GM23338 (cell line): ENCODE measurements around the gene SPINDOC. TPM values are rescaled to one million over a fixed set of nuclear protein-coding genes. Genes with fewer than 3 reads are reported as not detected.

Source experiments
- ATAC-seq: fragments of 200-7000 bp; cut with Tn5 transposase; 3 replicates; pipeline ENCODE4 v1.9.1; 2020
- DNase-seq: peaks from one replicate; pipeline ENCODE4 v3.0.0-alpha.2; 2015; ENCODE audit warnings: low spot score
- H2AFZ ChIP-seq: fragments of 200-600 bp; sonication (generic); 2 replicates; pipeline ENCODE4 v1.8.0; 2016; ENCODE audit warnings: antibody characterized with exemption, mild to moderate bottlenecking, moderate library complexity
- H3F3A ChIP-seq: fragments of 200-600 bp; sonication (generic); replicated peaks from 2 replicates; pipeline ENCODE4 v1.8.0; 2017; ENCODE audit warnings: antibody characterized with exemption, mixed run types, low read depth
- H3K27ac ChIP-seq: fragments of 200-600 bp; sonication (generic); 2 replicates; pipeline ENCODE4 v1.6.1; 2016; ENCODE audit warnings: low read depth
- H3K27me3 ChIP-seq: fragments of 200-600 bp; sonication (generic); 2 replicates; pipeline ENCODE4 v1.8.0; 2016; ENCODE audit warnings: mild to moderate bottlenecking, mixed run types, moderate library complexity; ENCODE audit not compliant: insufficient read depth
- H3K36me3 ChIP-seq: fragments of 200-600 bp; sonication (generic); 2 replicates; pipeline ENCODE4 v1.8.0; 2016; ENCODE audit warnings: mild to moderate bottlenecking; ENCODE audit not compliant: insufficient read depth
- H3K4me1 ChIP-seq: fragments of 200-600 bp; sonication (generic); 2 replicates; pipeline ENCODE4 v1.8.0; 2016; ENCODE audit warnings: mild to moderate bottlenecking, moderate library complexity; ENCODE audit not compliant: insufficient read depth
- H3K4me2 ChIP-seq: fragments of 200-600 bp; sonication (generic); 2 replicates; pipeline ENCODE4 v1.7.1; 2017; ENCODE audit warnings: mixed run types
- H3K4me3 ChIP-seq: fragments of 200-600 bp; sonication (generic); 2 replicates; pipeline ENCODE4 v1.6.1; 2016; ENCODE audit warnings: mixed run types
- H3K79me2 ChIP-seq: fragments of 200-600 bp; sonication (generic); replicated peaks from 2 replicates; pipeline ENCODE4 v1.8.0; 2017; ENCODE audit warnings: mild to moderate bottlenecking; ENCODE audit not compliant: insufficient read depth
- H3K9me2 ChIP-seq: fragments of 200-600 bp; sonication (generic); 2 replicates; pipeline ENCODE4 v1.8.0; 2017; ENCODE audit not compliant: insufficient read depth
- H4K20me1 ChIP-seq: fragments of 200-600 bp; sonication (generic); replicated peaks from 2 replicates; pipeline ENCODE4 v1.8.0; 2017; ENCODE audit warnings: mild to moderate bottlenecking; ENCODE audit not compliant: insufficient read depth
- H3K27ac Mint-ChIP-seq: 2 replicates; pipeline ENCODE4 v1.8.0; 2020; ENCODE audit warnings: inconsistent platforms, mild to moderate bottlenecking, moderate library complexity, mixed read lengths
- H3K27me3 Mint-ChIP-seq: 3 replicates; pipeline ENCODE4 v1.8.0; 2022; ENCODE audit warnings: low read depth, mild to moderate bottlenecking, moderate library complexity, mixed read lengths, inconsistent platforms; ENCODE audit not compliant: insufficient read depth, poor library complexity
- H3K36me3 Mint-ChIP-seq: 3 replicates; pipeline ENCODE4 v1.8.0; 2021; ENCODE audit warnings: low read depth, mild to moderate bottlenecking, inconsistent platforms, moderate library complexity, mixed read lengths
- H3K4me1 Mint-ChIP-seq: 3 replicates; pipeline ENCODE4 v1.8.0; 2020; ENCODE audit warnings: mild to moderate bottlenecking, inconsistent platforms, mixed read lengths
- H3K4me3 Mint-ChIP-seq: 3 replicates; pipeline ENCODE4 v1.8.0; 2021; ENCODE audit warnings: moderate library complexity, mild to moderate bottlenecking, inconsistent platforms, mixed read lengths
- H3K9me3 Mint-ChIP-seq: 3 replicates; pipeline ENCODE4 v1.8.0; 2020; ENCODE audit warnings: moderate library complexity, mild to moderate bottlenecking, inconsistent platforms, mixed read lengths
- CREB1 ChIP-seq: fragments of 250-450 bp; sonication (Bioruptor Pico); IDR thresholded peaks from 2 replicates; pipeline ENCODE4 v1.5.0; 2020; ENCODE audit warnings: low read depth, mild to moderate bottlenecking, moderate library complexity
- EZH2 ChIP-seq: fragments of 200-600 bp; sonication (generic); IDR thresholded peaks from one replicate; pipeline ENCODE4 v1.8.0; 2017; ENCODE audit warnings: antibody characterized with exemption, mild to moderate bottlenecking, low read depth; ENCODE audit not compliant: unreplicated experiment
- EZH2phosphoT487 ChIP-seq: fragments of 200-600 bp; sonication (generic); IDR thresholded peaks from one replicate; pipeline ENCODE4 v1.8.1; 2018; ENCODE audit warnings: antibody characterized with exemption; ENCODE audit not compliant: unreplicated experiment
- JUNB ChIP-seq: IDR thresholded peaks from one replicate; pipeline ENCODE4 v1.6.1; 2016; ENCODE audit warnings: antibody characterized with exemption; ENCODE audit not compliant: unreplicated experiment
- NANOG ChIP-seq: IDR thresholded peaks from 2 replicates; pipeline ENCODE4 v1.6.1; 2016; ENCODE audit warnings: antibody characterized with exemption, borderline replicate concordance
- POLR2AphosphoS5 ChIP-seq: IDR thresholded peaks from 2 replicates; pipeline ENCODE4 v1.6.1; 2016; ENCODE audit warnings: antibody characterized with exemption, low read depth
- STAT1 ChIP-seq: IDR thresholded peaks from one replicate; pipeline ENCODE4 v1.6.1; 2016; ENCODE audit warnings: antibody characterized with exemption; ENCODE audit not compliant: unreplicated experiment
- ZNF114 ChIP-seq: fragments of 250-450 bp; sonication (Bioruptor Pico); IDR thresholded peaks from 2 replicates; pipeline ENCODE4 v1.5.0; 2020; ENCODE audit warnings: mild to moderate bottlenecking, moderate library complexity
- ZNF331 ChIP-seq: fragments of 250-450 bp; sonication (Bioruptor Pico); IDR thresholded peaks from 2 replicates; pipeline ENCODE4 v1.5.0; 2020; ENCODE audit warnings: low read depth, mild to moderate bottlenecking, moderate library complexity
- polyA plus RNA-seq: library from polyadenylated mRNA; unstranded; fragments of >200 nt; fragmentation: Nextera tagmentation; extraction: Ambion mirVana; gene quantifications from 2 replicates; pipeline ENCODE4 v1.2.1, GENCODE V29; 2016
- total RNA-seq: library from RNA; depleted of rRNA; stranded (reverse); fragments of >200 nt; shearing (Covaris generic); gene quantifications from 2 replicates; pipeline ENCODE4 v1.2.3, GENCODE V29; 2014
- TF ChIP-seq, protein P1 (sequence below): IDR thresholded peaks from 2 replicates; pipeline ENCODE4 v1.6.1; 2016; ENCODE audit warnings: antibody characterized with exemption
- TF ChIP-seq, protein P2 (sequence below), 2 experiments: fragments of 200-600 bp in 1 of 2; sonication (generic) in 1 of 2; conservative IDR thresholded peaks; 2 replicates each; pipeline versions ENCODE4 v1.5.1 to v1.6.1; 2016 to 2017; ENCODE audit warnings: antibody characterized with exemption in 2 of 2, low read depth in 2 of 2, mild to moderate bottlenecking in 2 of 2, moderate library complexity in 1 of 2
- TF ChIP-seq, protein P3 (sequence below): IDR thresholded peaks from one replicate; pipeline ENCODE4 v1.6.1; 2018; ENCODE audit warnings: antibody characterized with exemption; ENCODE audit not compliant: unreplicated experiment
- TF ChIP-seq, protein P4 (sequence below): fragments of 250-450 bp; sonication (Bioruptor Pico); IDR thresholded peaks from 2 replicates; pipeline ENCODE4 v1.5.0; 2020; ENCODE audit warnings: mild to moderate bottlenecking, moderate library complexity

Gene SPINDOC
- total and polyA plus RNA-seq, 2 experiments from 2014 or later, result 9.4 to 84.7 TPM

DNA sequence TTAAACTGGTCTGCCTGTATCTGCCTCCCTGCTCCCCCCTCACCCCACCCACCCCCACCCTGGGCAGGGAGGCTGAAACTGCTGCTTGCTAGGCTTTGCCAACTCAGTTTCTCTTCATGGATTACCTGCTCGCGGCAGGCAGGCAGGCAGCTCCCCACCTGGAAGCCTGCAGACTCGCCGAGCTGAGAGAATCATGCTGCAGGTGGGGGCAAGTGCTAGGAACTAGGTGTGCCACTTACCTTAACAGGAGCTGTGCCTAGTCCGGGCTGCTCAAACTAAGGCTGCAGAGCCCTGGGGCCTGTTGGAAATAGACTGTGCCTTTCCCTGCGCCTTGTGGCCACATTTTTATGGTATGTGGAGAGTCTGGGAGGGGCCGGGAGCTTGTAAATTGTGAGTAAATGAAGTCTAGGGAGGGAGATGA, 55.9 kb downstream of the SPINDOC start:
- Mint-ChIP-seq H3K27me3 (no peaks in the 10 kb centered on the region), H3K4me3 (no peak overlapping the region), H3K27ac (peak overlapping the region; percentile 57; the same call in 1 of the 2 replicates), H3K36me3 (no peaks in the 10 kb centered on the region; the same call in 2 of the 3 replicates), H3K4me1 (peaks cover 67% of the 10 kb centered on the region), H3K9me3 (no peaks in the 10 kb centered on the region)
- Histone ChIP-seq H3K27ac (no peak overlapping the region), H3K9me2 (no peaks in the 10 kb centered on the region), H3K79me2 (peaks cover 91% of the 10 kb centered on the region), H3K36me3 (peaks cover under 1% of the 10 kb centered on the region; the same call in 1 of the 2 replicates), H3K4me2 (no peak overlapping the region), H4K20me1 (peaks cover 48% of the 10 kb centered on the region), H3F3A (peaks cover 9% of the 10 kb centered on the region; the same call in 1 of the 2 replicates), H3K4me1 (peaks cover 33% of the 10 kb centered on the region), H2AFZ (no peak overlapping the region), H3K4me3 (no peak overlapping the region), H3K27me3 (no peaks in the 10 kb centered on the region)
- no peak for DNase-seq
- TF ChIP-seq POLR2AphosphoS5, result no peak
- TF ChIP-seq, protein P1, sequence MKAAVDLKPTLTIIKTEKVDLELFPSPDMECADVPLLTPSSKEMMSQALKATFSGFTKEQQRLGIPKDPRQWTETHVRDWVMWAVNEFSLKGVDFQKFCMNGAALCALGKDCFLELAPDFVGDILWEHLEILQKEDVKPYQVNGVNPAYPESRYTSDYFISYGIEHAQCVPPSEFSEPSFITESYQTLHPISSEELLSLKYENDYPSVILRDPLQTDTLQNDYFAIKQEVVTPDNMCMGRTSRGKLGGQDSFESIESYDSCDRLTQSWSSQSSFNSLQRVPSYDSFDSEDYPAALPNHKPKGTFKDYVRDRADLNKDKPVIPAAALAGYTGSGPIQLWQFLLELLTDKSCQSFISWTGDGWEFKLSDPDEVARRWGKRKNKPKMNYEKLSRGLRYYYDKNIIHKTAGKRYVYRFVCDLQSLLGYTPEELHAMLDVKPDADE, result no peak
- no peak for TF ChIP-seq CREB1 (CRISPR knock-in tag)
- TF ChIP-seq, protein P2, sequence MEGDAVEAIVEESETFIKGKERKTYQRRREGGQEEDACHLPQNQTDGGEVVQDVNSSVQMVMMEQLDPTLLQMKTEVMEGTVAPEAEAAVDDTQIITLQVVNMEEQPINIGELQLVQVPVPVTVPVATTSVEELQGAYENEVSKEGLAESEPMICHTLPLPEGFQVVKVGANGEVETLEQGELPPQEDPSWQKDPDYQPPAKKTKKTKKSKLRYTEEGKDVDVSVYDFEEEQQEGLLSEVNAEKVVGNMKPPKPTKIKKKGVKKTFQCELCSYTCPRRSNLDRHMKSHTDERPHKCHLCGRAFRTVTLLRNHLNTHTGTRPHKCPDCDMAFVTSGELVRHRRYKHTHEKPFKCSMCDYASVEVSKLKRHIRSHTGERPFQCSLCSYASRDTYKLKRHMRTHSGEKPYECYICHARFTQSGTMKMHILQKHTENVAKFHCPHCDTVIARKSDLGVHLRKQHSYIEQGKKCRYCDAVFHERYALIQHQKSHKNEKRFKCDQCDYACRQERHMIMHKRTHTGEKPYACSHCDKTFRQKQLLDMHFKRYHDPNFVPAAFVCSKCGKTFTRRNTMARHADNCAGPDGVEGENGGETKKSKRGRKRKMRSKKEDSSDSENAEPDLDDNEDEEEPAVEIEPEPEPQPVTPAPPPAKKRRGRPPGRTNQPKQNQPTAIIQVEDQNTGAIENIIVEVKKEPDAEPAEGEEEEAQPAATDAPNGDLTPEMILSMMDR (conservative IDR thresholded peaks at IDR 0.05; ENCODE audit: low read depth in 2 of 2), result no peak
- TF ChIP-seq, protein P3, sequence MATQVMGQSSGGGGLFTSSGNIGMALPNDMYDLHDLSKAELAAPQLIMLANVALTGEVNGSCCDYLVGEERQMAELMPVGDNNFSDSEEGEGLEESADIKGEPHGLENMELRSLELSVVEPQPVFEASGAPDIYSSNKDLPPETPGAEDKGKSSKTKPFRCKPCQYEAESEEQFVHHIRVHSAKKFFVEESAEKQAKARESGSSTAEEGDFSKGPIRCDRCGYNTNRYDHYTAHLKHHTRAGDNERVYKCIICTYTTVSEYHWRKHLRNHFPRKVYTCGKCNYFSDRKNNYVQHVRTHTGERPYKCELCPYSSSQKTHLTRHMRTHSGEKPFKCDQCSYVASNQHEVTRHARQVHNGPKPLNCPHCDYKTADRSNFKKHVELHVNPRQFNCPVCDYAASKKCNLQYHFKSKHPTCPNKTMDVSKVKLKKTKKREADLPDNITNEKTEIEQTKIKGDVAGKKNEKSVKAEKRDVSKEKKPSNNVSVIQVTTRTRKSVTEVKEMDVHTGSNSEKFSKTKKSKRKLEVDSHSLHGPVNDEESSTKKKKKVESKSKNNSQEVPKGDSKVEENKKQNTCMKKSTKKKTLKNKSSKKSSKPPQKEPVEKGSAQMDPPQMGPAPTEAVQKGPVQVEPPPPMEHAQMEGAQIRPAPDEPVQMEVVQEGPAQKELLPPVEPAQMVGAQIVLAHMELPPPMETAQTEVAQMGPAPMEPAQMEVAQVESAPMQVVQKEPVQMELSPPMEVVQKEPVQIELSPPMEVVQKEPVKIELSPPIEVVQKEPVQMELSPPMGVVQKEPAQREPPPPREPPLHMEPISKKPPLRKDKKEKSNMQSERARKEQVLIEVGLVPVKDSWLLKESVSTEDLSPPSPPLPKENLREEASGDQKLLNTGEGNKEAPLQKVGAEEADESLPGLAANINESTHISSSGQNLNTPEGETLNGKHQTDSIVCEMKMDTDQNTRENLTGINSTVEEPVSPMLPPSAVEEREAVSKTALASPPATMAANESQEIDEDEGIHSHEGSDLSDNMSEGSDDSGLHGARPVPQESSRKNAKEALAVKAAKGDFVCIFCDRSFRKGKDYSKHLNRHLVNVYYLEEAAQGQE, result no peak
- TF ChIP-seq JUNB, result no peak
- no peak for TF ChIP-seq EZH2
- TF ChIP-seq ZNF331 (CRISPR knock-in tag), result no peak
- no peak for TF ChIP-seq ZNF114 (CRISPR knock-in tag)
- TF ChIP-seq, protein P4, sequence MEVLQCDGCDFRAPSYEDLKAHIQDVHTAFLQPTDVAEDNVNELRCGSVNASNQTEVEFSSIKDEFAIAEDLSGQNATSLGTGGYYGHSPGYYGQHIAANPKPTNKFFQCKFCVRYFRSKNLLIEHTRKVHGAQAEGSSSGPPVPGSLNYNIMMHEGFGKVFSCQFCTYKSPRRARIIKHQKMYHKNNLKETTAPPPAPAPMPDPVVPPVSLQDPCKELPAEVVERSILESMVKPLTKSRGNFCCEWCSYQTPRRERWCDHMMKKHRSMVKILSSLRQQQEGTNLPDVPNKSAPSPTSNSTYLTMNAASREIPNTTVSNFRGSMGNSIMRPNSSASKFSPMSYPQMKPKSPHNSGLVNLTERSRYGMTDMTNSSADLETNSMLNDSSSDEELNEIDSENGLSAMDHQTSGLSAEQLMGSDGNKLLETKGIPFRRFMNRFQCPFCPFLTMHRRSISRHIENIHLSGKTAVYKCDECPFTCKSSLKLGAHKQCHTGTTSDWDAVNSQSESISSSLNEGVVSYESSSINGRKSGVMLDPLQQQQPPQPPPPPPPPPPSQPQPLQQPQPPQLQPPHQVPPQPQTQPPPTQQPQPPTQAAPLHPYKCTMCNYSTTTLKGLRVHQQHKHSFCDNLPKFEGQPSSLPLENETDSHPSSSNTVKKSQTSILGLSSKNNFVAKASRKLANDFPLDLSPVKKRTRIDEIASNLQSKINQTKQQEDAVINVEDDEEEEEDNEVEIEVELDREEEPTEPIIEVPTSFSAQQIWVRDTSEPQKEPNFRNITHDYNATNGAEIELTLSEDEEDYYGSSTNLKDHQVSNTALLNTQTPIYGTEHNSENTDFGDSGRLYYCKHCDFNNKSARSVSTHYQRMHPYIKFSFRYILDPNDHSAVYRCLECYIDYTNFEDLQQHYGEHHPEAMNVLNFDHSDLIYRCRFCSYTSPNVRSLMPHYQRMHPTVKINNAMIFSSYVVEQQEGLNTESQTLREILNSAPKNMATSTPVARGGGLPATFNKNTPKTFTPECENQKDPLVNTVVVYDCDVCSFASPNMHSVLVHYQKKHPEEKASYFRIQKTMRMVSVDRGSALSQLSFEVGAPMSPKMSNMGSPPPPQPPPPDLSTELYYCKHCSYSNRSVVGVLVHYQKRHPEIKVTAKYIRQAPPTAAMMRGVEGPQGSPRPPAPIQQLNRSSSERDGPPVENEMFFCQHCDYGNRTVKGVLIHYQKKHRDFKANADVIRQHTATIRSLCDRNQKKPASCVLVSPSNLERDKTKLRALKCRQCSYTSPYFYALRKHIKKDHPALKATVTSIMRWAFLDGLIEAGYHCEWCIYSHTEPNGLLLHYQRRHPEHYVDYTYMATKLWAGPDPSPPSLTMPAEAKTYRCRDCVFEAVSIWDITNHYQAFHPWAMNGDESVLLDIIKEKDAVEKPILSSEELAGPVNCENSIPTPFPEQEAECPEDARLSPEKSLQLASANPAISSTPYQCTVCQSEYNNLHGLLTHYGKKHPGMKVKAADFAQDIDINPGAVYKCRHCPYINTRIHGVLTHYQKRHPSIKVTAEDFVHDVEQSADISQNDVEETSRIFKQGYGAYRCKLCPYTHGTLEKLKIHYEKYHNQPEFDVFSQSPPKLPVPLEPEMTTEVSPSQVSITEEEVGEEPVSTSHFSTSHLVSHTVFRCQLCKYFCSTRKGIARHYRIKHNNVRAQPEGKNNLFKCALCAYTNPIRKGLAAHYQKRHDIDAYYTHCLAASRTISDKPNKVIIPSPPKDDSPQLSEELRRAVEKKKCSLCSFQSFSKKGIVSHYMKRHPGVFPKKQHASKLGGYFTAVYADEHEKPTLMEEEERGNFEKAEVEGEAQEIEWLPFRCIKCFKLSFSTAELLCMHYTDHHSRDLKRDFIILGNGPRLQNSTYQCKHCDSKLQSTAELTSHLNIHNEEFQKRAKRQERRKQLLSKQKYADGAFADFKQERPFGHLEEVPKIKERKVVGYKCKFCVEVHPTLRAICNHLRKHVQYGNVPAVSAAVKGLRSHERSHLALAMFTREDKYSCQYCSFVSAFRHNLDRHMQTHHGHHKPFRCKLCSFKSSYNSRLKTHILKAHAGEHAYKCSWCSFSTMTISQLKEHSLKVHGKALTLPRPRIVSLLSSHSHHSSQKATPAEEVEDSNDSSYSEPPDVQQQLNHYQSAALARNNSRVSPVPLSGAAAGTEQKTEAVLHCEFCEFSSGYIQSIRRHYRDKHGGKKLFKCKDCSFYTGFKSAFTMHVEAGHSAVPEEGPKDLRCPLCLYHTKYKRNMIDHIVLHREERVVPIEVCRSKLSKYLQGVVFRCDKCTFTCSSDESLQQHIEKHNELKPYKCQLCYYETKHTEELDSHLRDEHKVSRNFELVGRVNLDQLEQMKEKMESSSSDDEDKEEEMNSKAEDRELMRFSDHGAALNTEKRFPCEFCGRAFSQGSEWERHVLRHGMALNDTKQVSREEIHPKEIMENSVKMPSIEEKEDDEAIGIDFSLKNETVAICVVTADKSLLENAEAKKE (CRISPR knock-in tag), result no peak
- no peak for TF ChIP-seq STAT1
- TF ChIP-seq EZH2phosphoT487, result no peak
- TF ChIP-seq NANOG, result no peak
- peak; percentile 8; the same call in 1 of the 3 replicates for ATAC-seq
